Activated CD4-positive, alpha-beta T cell treated with anti-CD3 and anti-CD28 coated beads, Interleukin-2, amount 10 ng/mL, durations not matched to agents 7 days and 5 days (primary cell): ENCODE data around the gene DGKA. TPM values are rescaled to one million over a fixed set of nuclear protein-coding genes. Genes with fewer than 3 reads are reported as not detected.

Experiments
- total RNA-seq, 2 experiments: library from RNA; stranded (reverse); gene quantifications; one replicate each; pipeline ENCODE4 v1.2.3, GENCODE V29; 2021

Gene DGKA
- total RNA-seq, 2 experiments from 2014 or later: 766 to 771 TPM

Other genes with a start within 250 kb of the DGKA start
- gene ITGA7, start 223.3 kb upstream of the DGKA start, total RNA-seq: 1 to 10 TPM; 3.1 TPM
- gene BLOC1S1, start 215.1 kb upstream of the DGKA start, total RNA-seq: 100 to 1,000 TPM; 164 to 181 TPM
- 10 to 100 TPM; 23.3 to 25.8 TPM for gene RDH5, start 210.8 kb upstream of the DGKA start, total RNA-seq
- 100 to 1,000 TPM; 108 to 116 TPM for gene CD63, start 202.2 kb upstream of the DGKA start, total RNA-seq
- gene GDF11, start 188.0 kb upstream of the DGKA start, total RNA-seq: 10 to 100 TPM in 1 of 2 experiments, 1 to 10 TPM in 1; 9.7 to 10.4 TPM
- gene SARNP, start 113.4 kb upstream of the DGKA start, total RNA-seq: 100 to 1,000 TPM in 1 of 2 experiments, 10 to 100 TPM in 1; 87.5 to 102 TPM
- gene ORMDL2, start 113.1 kb upstream of the DGKA start, total RNA-seq: 10 to 100 TPM; 52.7 to 67.1 TPM
- 10 to 100 TPM; 32.6 to 35.8 TPM for gene DNAJC14, start 101.6 kb upstream of the DGKA start, total RNA-seq
- gene MMP19, start 88.2 kb upstream of the DGKA start, total RNA-seq: not detected
- gene PYM1, start 3.3 kb upstream of the DGKA start, total RNA-seq: 10 to 100 TPM; 50.3 to 50.7 TPM
- gene PMEL, start 34.9 kb downstream of the DGKA start, total RNA-seq: under 1 TPM in 1 of 2 experiments, not detected in 1; 0.37 TPM
- 100 to 1,000 TPM in 1 of 2 experiments, 10 to 100 TPM in 1; 96.6 to 106 TPM for gene CDK2, start 35.7 kb downstream of the DGKA start, total RNA-seq
- 10 to 100 TPM; 56.9 to 58.1 TPM for gene RAB5B, start 42.9 kb downstream of the DGKA start, total RNA-seq
- 1 to 10 TPM; 2.4 to 3.5 TPM for gene SUOX, start 66.1 kb downstream of the DGKA start, total RNA-seq
- gene IKZF4, start 89.9 kb downstream of the DGKA start, total RNA-seq: 10 to 100 TPM; 15.7 to 17.4 TPM
- 10 to 100 TPM; 47.2 to 48.3 TPM for gene RPS26, start 110.8 kb downstream of the DGKA start, total RNA-seq
- gene ERBB3, start 149.0 kb downstream of the DGKA start, total RNA-seq: 1 to 10 TPM; 1.3 to 1.5 TPM
- gene PA2G4, start 173.4 kb downstream of the DGKA start, total RNA-seq: 100 to 1,000 TPM; 244 to 289 TPM
- 1,000 to 10,000 TPM; 3,940 to 4,815 TPM for gene RPL41, start 185.5 kb downstream of the DGKA start, total RNA-seq
- gene ZC3H10, start 187.1 kb downstream of the DGKA start, total RNA-seq: 1 to 10 TPM; 8.2 to 9.1 TPM
- gene ESYT1, start 197.1 kb downstream of the DGKA start, total RNA-seq: 100 to 1,000 TPM; 367 to 399 TPM
- 10 to 100 TPM; 56.6 to 63.4 TPM for gene MYL6B, start 221.4 kb downstream of the DGKA start, total RNA-seq
- 1,000 to 10,000 TPM; 1,336 to 1,525 TPM for gene MYL6, start 227.2 kb downstream of the DGKA start, total RNA-seq